Peyer's patch (tissue), 4 donors: Measurements from ENCODE around the gene MEGF10. TPM values are rescaled to one million over a fixed set of nuclear protein-coding genes. Genes with fewer than 3 reads are reported as not detected.

Source experiments
- DNase-seq, 3 donors: peaks; one replicate each; pipeline ENCODE4 v3.0.0-alpha.2; 2017 to 2019
- H3K27ac ChIP-seq, 4 donors: fragments of 200-600 bp; sonication (generic); one replicate each; pipeline ENCODE4 v1.5.1; 2016 to 2019
- H3K27me3 ChIP-seq, 2 donors: fragments of 200-600 bp; sonication (generic); one replicate each; pipeline ENCODE4 v1.5.1; 2019
- H3K36me3 ChIP-seq, 3 donors: fragments of 200-600 bp; sonication (generic); one replicate each; pipeline ENCODE4 v1.5.1; 2016 to 2019
- H3K4me1 ChIP-seq, 4 donors: fragments of 200-600 bp; sonication (generic); one replicate each; pipeline ENCODE4 v1.5.1; 2016 to 2019
- H3K4me3 ChIP-seq, 4 donors: fragments of 200-600 bp; sonication (generic); 1 replicate in 3 of 4; 2 replicates in 1 of 4; pipeline ENCODE4 v1.5.1; 2016 to 2019; ENCODE audit warnings: mild to moderate bottlenecking in 1 of 4
- H3K9me3 ChIP-seq, 4 donors: fragments of 200-600 bp; sonication (generic); one replicate each; pipeline ENCODE4 v1.5.1; 2016 to 2019; ENCODE audit warnings: mild to moderate bottlenecking in 1 of 4
- CTCF ChIP-seq, 6 experiments: fragments of 450-650 bp in 4 of 6; fragments of 200-600 bp in 2 of 6; sonication (generic) in 1 of 6; IDR thresholded peaks; one replicate each; pipeline ENCODE4 v1.5.1; 2017 to 2019; ENCODE audit warnings: antibody characterized with exemption in 6 of 6, mild to moderate bottlenecking in 3 of 6, moderate library complexity in 1 of 6
- POLR2A ChIP-seq, 2 donors: fragments of 450-650 bp; IDR thresholded peaks; one replicate each; pipeline ENCODE4 v1.5.1; 2017; ENCODE audit warnings: antibody characterized with exemption in 2 of 2, mild to moderate bottlenecking in 2 of 2, moderate library complexity in 2 of 2
- total RNA-seq, 4 donors: library from RNA; depleted of rRNA; stranded (reverse); fragments of >200 nt; gene quantifications; one replicate each; pipeline ENCODE4 v1.1.0, GENCODE V29; 2016

The MEGF10 gene
- total RNA-seq, 4 donors from 2014 or later: 0.13 to 2.5 (median 0.19) TPM; not detected in 1

GRCh38 chr5:127344931-127345330 is 54.3 kb downstream of the MEGF10 start:
- no peak for DNase-seq
- no peak for TF ChIP-seq POLR2A (IDR thresholded peaks at IDR 0.05)
- Histone ChIP-seq H3K4me3 (no peak overlapping the region), H3K27me3 (no peaks in the 10 kb centered on the region), H3K9me3 (no peaks in the 10 kb centered on the region), H3K27ac (no peak overlapping the region), H3K36me3 (no peaks in the 10 kb centered on the region), H3K4me1 (no peaks in the 10 kb centered on the region)

DNA sequence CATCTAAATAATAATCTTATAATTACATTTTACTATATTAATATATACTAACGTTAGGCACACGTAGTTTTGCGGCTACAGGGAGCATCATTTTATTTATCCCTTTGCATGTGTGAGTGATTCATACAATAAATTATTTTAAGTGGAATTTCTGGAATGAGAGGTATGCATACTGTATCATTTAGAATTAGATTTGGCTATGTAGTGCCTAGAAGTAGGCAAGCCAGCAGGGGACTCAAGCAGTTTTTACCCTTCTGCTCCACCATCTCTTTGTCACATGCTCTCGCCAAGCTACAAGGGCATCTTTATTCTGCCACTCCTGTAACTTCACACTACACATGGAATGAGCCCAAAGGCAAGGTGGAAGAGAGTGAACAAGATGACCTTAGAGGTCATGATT is 60.8 kb downstream of the MEGF10 start:
- Histone ChIP-seq H3K27me3 (no peaks in the 10 kb centered on the region), H3K4me1 (peaks cover 0 to 4% (median 0%) of the 10 kb centered on the region in 4 donors), H3K4me3 (no peak overlapping the region), H3K36me3 (no peaks in the 10 kb centered on the region), H3K9me3 (no peaks in the 10 kb centered on the region), H3K27ac (no peak overlapping the region)
- DNase-seq: no peak
- TF ChIP-seq CTCF (IDR thresholded peaks at IDR 0.05) (no peak), POLR2A (IDR thresholded peaks at IDR 0.05) (no peak)

- no peaks in the 10 kb centered on the region for H3K36me3 ChIP-seq
These were observed 61.5 kb downstream of the MEGF10 start for GRCh38 chr5:127352068-127352467.

GRCh38 chr5:127353327-127353726 is 62.7 kb downstream of the MEGF10 start:
- H3K27me3 ChIP-seq: no peaks in the 10 kb centered on the region
- H3K9me3 ChIP-seq: no peaks in the 10 kb centered on the region
- H3K4me3 ChIP-seq: no peak overlapping the region
- H3K4me1 ChIP-seq: peaks cover 0 to 4% (median 0%) of the 10 kb centered on the region in 4 donors
- DNase-seq: no peak
- no peaks in the 10 kb centered on the region for H3K36me3 ChIP-seq
- H3K27ac ChIP-seq: no peak overlapping the region
- TF ChIP-seq POLR2A (IDR thresholded peaks at IDR 0.05): no peak
- TF ChIP-seq CTCF (IDR thresholded peaks at IDR 0.05): no peak

More at GRCh38 chr5:127352068-127352467, 61.5 kb downstream of the MEGF10 start:
- Histone ChIP-seq H3K9me3 (no peaks in the 10 kb centered on the region), H3K4me3 (no peak overlapping the region), H3K27me3 (no peaks in the 10 kb centered on the region), H3K4me1 (peaks cover 0 to 4% (median 0%) of the 10 kb centered on the region in 4 donors), H3K27ac (no peak overlapping the region)
- TF ChIP-seq POLR2A (IDR thresholded peaks at IDR 0.05) (no peak), CTCF (IDR thresholded peaks at IDR 0.05) (no peak)
- no peak for DNase-seq

GRCh38 chr5:127353796-127354195 is 63.2 kb downstream of the MEGF10 start:
- no peaks in the 10 kb centered on the region for H3K9me3 ChIP-seq
- no peak for TF ChIP-seq POLR2A (IDR thresholded peaks at IDR 0.05)
- TF ChIP-seq CTCF (IDR thresholded peaks at IDR 0.05): no peak
- DNase-seq: peak in 1 of 3 donors; percentile 53
- H3K27me3 ChIP-seq: no peaks in the 10 kb centered on the region
- peak overlapping the region in 1 of 4 donors; percentile 6 for H3K27ac ChIP-seq
- H3K36me3 ChIP-seq: no peaks in the 10 kb centered on the region
- no peak overlapping the region for H3K4me3 ChIP-seq
- H3K4me1 ChIP-seq: peaks cover 0 to 4% (median 0%) of the 10 kb centered on the region in 4 donors

DNA sequence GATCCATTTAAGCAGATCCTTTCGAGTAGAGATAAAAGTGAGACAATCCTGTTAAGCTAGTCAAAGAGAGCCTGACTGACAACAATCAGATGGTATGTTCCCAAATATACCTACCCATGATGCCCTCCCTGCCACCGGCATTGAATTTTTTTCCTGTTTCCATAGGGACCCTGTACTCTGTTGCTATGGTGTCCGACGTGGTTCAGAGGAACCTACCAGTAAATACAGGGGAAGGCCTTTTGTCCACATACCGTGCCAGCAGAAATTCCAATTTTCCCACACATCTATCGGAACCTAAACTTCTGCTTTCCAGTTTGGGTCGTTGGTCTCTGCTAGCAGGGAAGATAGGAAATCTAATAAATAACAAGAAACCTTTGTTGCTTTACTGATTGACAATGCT is 64.7 kb downstream of the MEGF10 start:
- no peak overlapping the region for H3K27ac ChIP-seq
- H3K9me3 ChIP-seq: no peaks in the 10 kb centered on the region
- no peaks in the 10 kb centered on the region for H3K27me3 ChIP-seq
- H3K4me1 ChIP-seq: peaks cover 0 to 4% (median 0%) of the 10 kb centered on the region in 4 donors
- no peaks in the 10 kb centered on the region for H3K36me3 ChIP-seq
- no peak for DNase-seq
- TF ChIP-seq POLR2A (IDR thresholded peaks at IDR 0.05) (no peak), CTCF (IDR thresholded peaks at IDR 0.05) (no peak)
- no peak overlapping the region for H3K4me3 ChIP-seq
